ENCODE data around the gene EFHC1. TPM values are rescaled to one million over a fixed set of nuclear protein-coding genes. Genes with fewer than 3 reads are reported as not detected.

Gene EFHC1
- total RNA-seq, 1 donor from 2014 or later: 6.6 TPM

DNA sequence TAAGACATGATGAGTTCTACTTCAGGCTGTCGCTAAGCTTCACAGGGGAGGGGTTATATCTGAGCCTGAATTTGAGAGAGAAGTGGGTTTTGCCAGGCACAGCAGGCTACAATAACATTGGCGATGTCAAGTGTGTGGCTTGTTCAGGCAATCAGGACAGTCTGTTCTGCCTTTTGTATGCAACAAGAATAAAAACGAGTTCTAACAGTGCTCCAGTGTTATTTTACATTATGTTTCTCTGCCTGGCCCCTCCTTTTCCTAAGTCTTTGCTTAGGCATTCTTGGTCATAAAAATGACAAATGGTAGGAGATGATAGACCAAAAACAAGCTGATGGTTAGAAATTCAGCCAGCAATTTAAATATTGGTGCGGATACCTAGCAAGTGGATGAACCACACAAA lies 31.4 kb upstream of the EFHC1 start:
- TF ChIP-seq, protein P1, sequence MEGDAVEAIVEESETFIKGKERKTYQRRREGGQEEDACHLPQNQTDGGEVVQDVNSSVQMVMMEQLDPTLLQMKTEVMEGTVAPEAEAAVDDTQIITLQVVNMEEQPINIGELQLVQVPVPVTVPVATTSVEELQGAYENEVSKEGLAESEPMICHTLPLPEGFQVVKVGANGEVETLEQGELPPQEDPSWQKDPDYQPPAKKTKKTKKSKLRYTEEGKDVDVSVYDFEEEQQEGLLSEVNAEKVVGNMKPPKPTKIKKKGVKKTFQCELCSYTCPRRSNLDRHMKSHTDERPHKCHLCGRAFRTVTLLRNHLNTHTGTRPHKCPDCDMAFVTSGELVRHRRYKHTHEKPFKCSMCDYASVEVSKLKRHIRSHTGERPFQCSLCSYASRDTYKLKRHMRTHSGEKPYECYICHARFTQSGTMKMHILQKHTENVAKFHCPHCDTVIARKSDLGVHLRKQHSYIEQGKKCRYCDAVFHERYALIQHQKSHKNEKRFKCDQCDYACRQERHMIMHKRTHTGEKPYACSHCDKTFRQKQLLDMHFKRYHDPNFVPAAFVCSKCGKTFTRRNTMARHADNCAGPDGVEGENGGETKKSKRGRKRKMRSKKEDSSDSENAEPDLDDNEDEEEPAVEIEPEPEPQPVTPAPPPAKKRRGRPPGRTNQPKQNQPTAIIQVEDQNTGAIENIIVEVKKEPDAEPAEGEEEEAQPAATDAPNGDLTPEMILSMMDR (IDR thresholded peaks at IDR 0.05; ENCODE audit: insufficient read depth, low read length, severe bottlenecking): no peak
- no peak overlapping the region for H3K4me3 ChIP-seq (ENCODE audit: low read depth, low read length)
- H3K36me3 ChIP-seq (ENCODE audit: control insufficient read depth, insufficient read depth, low read length): no peaks in the 10 kb centered on the region
- H3K27me3 ChIP-seq (ENCODE audit: control insufficient read depth, insufficient read depth, low read length): no peaks in the 10 kb centered on the region
- FAIRE-seq: no peak
- DNase-seq (ENCODE audit: low read depth): no peak

DNA sequence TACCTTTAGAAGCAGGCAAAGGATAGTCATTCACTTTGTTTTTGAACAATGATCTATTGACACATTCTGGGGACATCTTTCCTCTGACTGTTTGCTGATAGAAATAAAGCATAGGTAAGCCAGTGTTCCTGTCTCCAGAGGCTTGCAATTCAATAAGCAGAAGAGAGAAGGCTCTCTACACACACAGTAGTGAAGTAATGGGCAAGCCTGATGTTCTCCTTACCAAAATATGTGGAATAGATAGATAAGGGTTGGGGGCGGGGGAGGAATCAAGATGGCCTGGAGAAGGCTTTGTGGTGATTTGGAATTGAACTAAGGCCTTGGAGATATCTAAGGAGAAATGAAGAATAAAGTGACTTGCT lies 30.9 kb upstream of the EFHC1 start:
- Histone ChIP-seq H3K4me3 (ENCODE audit: low read depth, low read length) (no peak overlapping the region), H3K27me3 (ENCODE audit: control insufficient read depth, insufficient read depth, low read length) (no peaks in the 10 kb centered on the region), H3K36me3 (ENCODE audit: control insufficient read depth, insufficient read depth, low read length) (no peaks in the 10 kb centered on the region)
- DNase-seq (ENCODE audit: low read depth) (no peak), FAIRE-seq (no peak)
- TF ChIP-seq, protein P1 (IDR thresholded peaks at IDR 0.05; ENCODE audit: insufficient read depth, low read length, severe bottlenecking): no peak

DNA sequence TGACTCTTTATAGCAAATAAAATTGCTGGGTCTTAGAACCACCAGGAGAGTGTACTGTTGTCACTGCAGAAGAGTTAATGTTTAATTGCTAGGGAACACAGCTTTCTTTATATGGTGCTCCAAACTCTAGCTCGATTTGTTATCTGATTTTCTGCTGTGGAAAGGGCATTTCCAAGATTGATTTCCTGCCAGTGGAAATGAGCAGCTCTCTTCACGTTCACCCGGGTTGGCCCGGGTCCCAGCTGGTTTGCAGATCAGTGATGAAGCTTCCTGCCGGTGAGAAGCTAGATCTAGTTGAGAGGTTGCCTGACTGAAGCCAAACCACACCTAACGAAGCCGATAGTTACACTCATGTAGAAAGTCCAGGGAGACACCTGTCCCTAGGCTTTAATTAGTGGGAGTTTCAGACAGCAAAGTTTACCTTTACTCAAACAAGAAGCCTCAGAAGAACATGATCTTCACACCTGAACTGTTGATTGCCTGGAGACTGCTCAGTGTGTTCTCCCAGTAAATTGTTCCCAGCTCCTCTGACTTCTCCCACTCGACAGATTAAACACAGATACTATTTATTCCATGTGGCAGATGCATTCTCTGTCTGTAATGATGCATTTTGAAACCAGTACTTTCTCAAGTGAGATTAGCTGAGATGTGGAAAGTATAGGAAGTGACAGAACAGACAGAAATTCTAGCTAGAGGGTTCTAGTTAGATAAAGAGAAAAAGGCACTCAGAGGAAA lies 30.3 kb upstream of the EFHC1 start:
- no peak for FAIRE-seq
- H3K4me3 ChIP-seq (ENCODE audit: low read depth, low read length): no peak overlapping the region
- DNase-seq (ENCODE audit: low read depth): peak; percentile 51
- TF ChIP-seq, protein P1 (IDR thresholded peaks at IDR 0.05; ENCODE audit: insufficient read depth, low read length, severe bottlenecking): no peak
- no peaks in the 10 kb centered on the region for H3K36me3 ChIP-seq (ENCODE audit: control insufficient read depth, insufficient read depth, low read length)
- no peaks in the 10 kb centered on the region for H3K27me3 ChIP-seq (ENCODE audit: control insufficient read depth, insufficient read depth, low read length)

- DNase-seq (ENCODE audit: low read depth) (peak; percentile 76), FAIRE-seq (no peak)
- TF ChIP-seq, protein P1 (IDR thresholded peaks at IDR 0.05; ENCODE audit: insufficient read depth, low read length, severe bottlenecking): no peak
- H3K36me3 ChIP-seq (ENCODE audit: control insufficient read depth, insufficient read depth, low read length): no peaks in the 10 kb centered on the region
- no peaks in the 10 kb centered on the region for H3K27me3 ChIP-seq (ENCODE audit: control insufficient read depth, insufficient read depth, low read length)
- H3K4me3 ChIP-seq (ENCODE audit: low read depth, low read length): no peak overlapping the region
Observed at GRCh38 chr6:52390361-52390727, 29.8 kb upstream of the EFHC1 start.

GRCh38 chr6:52391599-52391998 lies 28.5 kb upstream of the EFHC1 start:
- no peak for FAIRE-seq
- Histone ChIP-seq H3K36me3 (ENCODE audit: control insufficient read depth, insufficient read depth, low read length) (no peaks in the 10 kb centered on the region), H3K4me3 (ENCODE audit: low read depth, low read length) (no peak overlapping the region), H3K27me3 (ENCODE audit: control insufficient read depth, insufficient read depth, low read length) (no peaks in the 10 kb centered on the region)
- no peak for DNase-seq (ENCODE audit: low read depth)
- TF ChIP-seq, protein P1 (IDR thresholded peaks at IDR 0.05; ENCODE audit: insufficient read depth, low read length, severe bottlenecking): no peak

GRCh38 chr6:52392944-52393343 lies 27.2 kb upstream of the EFHC1 start:
- Histone ChIP-seq H3K27me3 (ENCODE audit: control insufficient read depth, insufficient read depth, low read length) (no peaks in the 10 kb centered on the region), H3K36me3 (ENCODE audit: control insufficient read depth, insufficient read depth, low read length) (no peaks in the 10 kb centered on the region), H3K4me3 (ENCODE audit: low read depth, low read length) (no peak overlapping the region)
- TF ChIP-seq, protein P1 (IDR thresholded peaks at IDR 0.05; ENCODE audit: insufficient read depth, low read length, severe bottlenecking): no peak
- peak; percentile 47 for DNase-seq (ENCODE audit: low read depth)
- FAIRE-seq: no peak
